H1 (cell line): Measurements from ENCODE around the gene CAMK1. TPM values are rescaled to one million over a fixed set of nuclear protein-coding genes. Genes with fewer than 3 reads are reported as not detected.

Experiments used
- CTCF ChIA-PET: fragments of 300-600 bp; sonication (Branson Sonifier 250); formaldehyde crosslinking; loops from one replicate; lab custom pipeline; 2021; ENCODE audit not compliant: partially characterized antibody; lab: Charles Lee
- POLR2A ChIA-PET: fragments of 300-600 bp; sonication (Branson Sonifier 250); formaldehyde crosslinking; loops from one replicate; lab custom pipeline; 2021; ENCODE audit warnings: inconsistent platforms; ENCODE audit not compliant: partially characterized antibody; lab: Charles Lee
- DNase-seq, 2 experiments: peaks; one replicate each; pipeline versions ENCODE4 v3.0.0 to v3.0.0-alpha.2; 2010 to 2022; ENCODE audit warnings: low spot score in 2 of 2, low read depth in 1 of 2, mixed read lengths in 1 of 2
- FAIRE-seq: peaks from 2 replicates; lab custom pipeline; 2011; peaks lifted over from hg19 to GRCh38; lab: Jason Lieb, UNC
- H2AFZ ChIP-seq: 2 replicates; pipeline ENCODE4 v1.8.1; 2012; ENCODE audit warnings: low read length, inconsistent platforms
- H2AK5ac ChIP-seq: 2 replicates; pipeline ENCODE4 v1.6.1; 2013; ENCODE audit warnings: low read depth, low read length
- H2BK120ac ChIP-seq: replicated peaks from 2 replicates; pipeline ENCODE3; 2013; ENCODE audit warnings: low read depth, low read length, inconsistent platforms
- H2BK12ac ChIP-seq: 2 replicates; pipeline ENCODE4 v1.6.1; 2013; ENCODE audit warnings: low read depth, low read length
- H2BK15ac ChIP-seq: 2 replicates; pipeline ENCODE4 v1.6.1; 2013; ENCODE audit warnings: low read length
- H2BK20ac ChIP-seq: 2 replicates; pipeline ENCODE4 v1.6.1; 2013; ENCODE audit warnings: low read length
- H2BK5ac ChIP-seq: 2 replicates; pipeline ENCODE4 v1.6.1; 2013; ENCODE audit warnings: low read depth, low read length
- H3K14ac ChIP-seq: 2 replicates; pipeline ENCODE4 v1.6.1; 2013; ENCODE audit warnings: inconsistent platforms; ENCODE audit not compliant: insufficient read length
- H3K18ac ChIP-seq: 2 replicates; pipeline ENCODE4 v1.6.1; 2013; ENCODE audit warnings: low read length; ENCODE audit errors: extremely low read depth
- H3K23ac ChIP-seq: 2 replicates; pipeline ENCODE4 v1.6.1; 2013; ENCODE audit warnings: inconsistent platforms; ENCODE audit not compliant: insufficient read length
- H3K23me2 ChIP-seq: 2 replicates; pipeline ENCODE4 v1.6.1; 2013; ENCODE audit warnings: low read depth, low read length
- H3K27ac ChIP-seq: 2 replicates; pipeline ENCODE4 v1.6.1; 2011; ENCODE audit warnings: low read depth, low read length, inconsistent platforms
- H3K27me3 ChIP-seq, 4 experiments: replicated peaks in 1 of 4; 1 replicate in 1 of 4; 2 replicates in 3 of 4; pipeline versions ENCODE4 v1.6.1 to v1.8.1; 2011 to 2013; ENCODE audit warnings: low read length in 3 of 4, mild to moderate bottlenecking in 3 of 4, inconsistent platforms in 2 of 4, mixed read lengths in 2 of 4, moderate library complexity in 1 of 4; ENCODE audit not compliant: control insufficient read depth in 3 of 4, insufficient read depth in 3 of 4; ENCODE audit errors: extremely low read depth in 1 of 4
- H3K36me3 ChIP-seq, 4 experiments: 2 replicates each; pipeline versions ENCODE4 v1.6.1 to v1.8.1; 2011 to 2013; ENCODE audit warnings: mild to moderate bottlenecking in 4 of 4, low read length in 3 of 4, moderate library complexity in 2 of 4, control low read depth in 1 of 4, inconsistent platforms in 1 of 4; ENCODE audit not compliant: insufficient read depth in 4 of 4, control insufficient read depth in 2 of 4
- H3K4ac ChIP-seq: replicated peaks from 2 replicates; pipeline ENCODE3; 2013; ENCODE audit warnings: low read length, low read depth, mixed read lengths, inconsistent platforms; ENCODE audit not compliant: insufficient read length
- H3K4me1 ChIP-seq, 4 experiments: replicated peaks in 1 of 4; 1 replicate in 1 of 4; 2 replicates in 3 of 4; pipeline versions ENCODE4 v1.6.1 to v1.8.1; 2011 to 2013; ENCODE audit warnings: low read length in 3 of 4, inconsistent platforms in 2 of 4, mixed read lengths in 1 of 4; ENCODE audit not compliant: insufficient read depth in 4 of 4, control insufficient read depth in 3 of 4
- H3K4me2 ChIP-seq, 2 experiments: 2 replicates each; pipeline versions ENCODE4 v1.6.1 to v1.8.1; 2011 to 2013; ENCODE audit warnings: low read depth in 2 of 2, low read length in 2 of 2, control low read depth in 1 of 2, inconsistent platforms in 1 of 2, mild to moderate bottlenecking in 1 of 2; ENCODE audit not compliant: insufficient read depth in 1 of 2
- H3K4me3 ChIP-seq, 4 experiments: fragments of 200-600, 300-600 bp in 1 of 4; sonication (generic), shearing (Covaris generic), sonication (Bioruptor Twin) in 1 of 4; 2 replicates each; pipeline versions ENCODE4 v1.5.1 to v1.8.1; 2011 to 2016; ENCODE audit warnings: low read length in 4 of 4, low read depth in 3 of 4, control low read depth in 2 of 4, inconsistent platforms in 2 of 4, mild to moderate bottlenecking in 2 of 4, mixed read lengths in 1 of 4, moderate library complexity in 1 of 4; ENCODE audit not compliant: insufficient read depth in 2 of 4; ENCODE audit errors: extremely low read depth in 1 of 4
- H3K56ac ChIP-seq: replicated peaks from 2 replicates; pipeline ENCODE3; 2013; ENCODE audit warnings: low read depth, mild to moderate bottlenecking, mixed read lengths, low read length, inconsistent platforms; ENCODE audit not compliant: insufficient read length
- H3K79me1 ChIP-seq: 2 replicates; pipeline ENCODE4 v1.6.1; 2013; ENCODE audit warnings: low read depth, low read length, control low read depth
- H3K79me2 ChIP-seq, 2 experiments: 2 replicates each; pipeline versions ENCODE4 v1.6.1 to v1.8.1; 2012 to 2013; ENCODE audit warnings: low read length in 2 of 2, mild to moderate bottlenecking in 2 of 2, inconsistent platforms in 1 of 2; ENCODE audit not compliant: insufficient read depth in 2 of 2, control insufficient read depth in 1 of 2
- H3K9ac ChIP-seq, 4 experiments: replicated peaks in 1 of 4; 1 replicate in 1 of 4; 2 replicates in 3 of 4; pipeline versions ENCODE4 v1.6.1 to v1.8.1; 2011 to 2013; ENCODE audit warnings: low read depth in 3 of 4, low read length in 3 of 4, control low read depth in 2 of 4, mild to moderate bottlenecking in 2 of 4, moderate library complexity in 2 of 4, inconsistent platforms in 1 of 4; ENCODE audit errors: extremely low read depth in 1 of 4
- H3K9me3 ChIP-seq, 2 experiments: 2 replicates each; pipeline versions ENCODE4 v1.6.1 to v1.8.1; 2012 to 2013; ENCODE audit warnings: mild to moderate bottlenecking in 2 of 2, moderate library complexity in 2 of 2, control low read depth in 1 of 2, inconsistent platforms in 1 of 2, low read depth in 1 of 2, low read length in 1 of 2, mixed read lengths in 1 of 2; ENCODE audit not compliant: insufficient read depth in 2 of 2
- H4K20me1 ChIP-seq, 2 experiments: replicated peaks in 1 of 2; 2 replicates each; pipeline versions ENCODE3 to v1.8.1; 2011 to 2013; ENCODE audit warnings: inconsistent platforms in 2 of 2, low read length in 2 of 2, mild to moderate bottlenecking in 1 of 2; ENCODE audit not compliant: insufficient read depth in 2 of 2, control insufficient read depth in 1 of 2
- H4K5ac ChIP-seq: 2 replicates; pipeline ENCODE4 v1.6.1; 2013; ENCODE audit warnings: low read length, low read depth, mixed read lengths, inconsistent platforms; ENCODE audit not compliant: insufficient read length
- H4K8ac ChIP-seq: 2 replicates; pipeline ENCODE4 v1.8.0; 2013; ENCODE audit warnings: mild to moderate bottlenecking, moderate library complexity, low read length, inconsistent platforms; ENCODE audit not compliant: insufficient read depth; ENCODE audit errors: extremely low read depth
- H4K91ac ChIP-seq: replicated peaks from 2 replicates; pipeline ENCODE3; 2013; ENCODE audit warnings: low read length, mixed read lengths, inconsistent platforms; ENCODE audit not compliant: insufficient read length
- CBX5 ChIP-seq: fragments of 300-800, 300-1000 bp; sonication (generic); IDR thresholded peaks from 2 replicates; pipeline ENCODE4 v1.7.1; 2016; ENCODE audit warnings: antibody characterized with exemption, low read length, low read depth
- JUND ChIP-seq: IDR thresholded peaks from 2 replicates; pipeline ENCODE4 v1.6.1; 2011; ENCODE audit warnings: mild to moderate bottlenecking, improper control_type of control experiment, low read length
- MAFK ChIP-seq: IDR thresholded peaks from 2 replicates; pipeline ENCODE4 v1.6.1; 2012; ENCODE audit warnings: low read depth, mild to moderate bottlenecking, improper control_type of control experiment, low read length
- RNF2 ChIP-seq: fragments of 200-900, 300-1000 bp; sonication (generic); IDR thresholded peaks from 2 replicates; pipeline ENCODE4 v1.7.1; 2016; ENCODE audit warnings: borderline replicate concordance, low read depth, mild to moderate bottlenecking, antibody characterized with exemption, low read length; ENCODE audit not compliant: poor library complexity, severe bottlenecking; ENCODE audit errors: missing control alignments
- RXRA ChIP-seq: IDR thresholded peaks from 2 replicates; pipeline ENCODE4 v1.6.1; 2011; ENCODE audit warnings: low read depth, mild to moderate bottlenecking, low read length, moderate library complexity; ENCODE audit not compliant: insufficient read depth
- SRF ChIP-seq: IDR thresholded peaks from 2 replicates; pipeline ENCODE4 v1.6.1; 2011; ENCODE audit warnings: mild to moderate bottlenecking, low read depth, low read length, moderate library complexity
- TAF7 ChIP-seq: optimal IDR thresholded peaks from 2 replicates; pipeline ENCODE3; 2011; ENCODE audit warnings: low read depth, mild to moderate bottlenecking, inconsistent platforms, low read length, moderate library complexity, borderline replicate concordance
- TBP ChIP-seq: IDR thresholded peaks from 2 replicates; pipeline ENCODE4 v1.6.1; 2011; ENCODE audit warnings: low read depth, low read length, improper control_type of control experiment
- WGBS, 2 experiments: shearing (Covaris generic) in 1 of 2; methylation state at CpG; one replicate each; pipeline versions ENCODE4 v1.1.6 to v1.1.7; 2013 to 2015; ENCODE audit warnings: low lambda C conversion rate in 2 of 2, mixed read lengths in 2 of 2, inconsistent platforms in 1 of 2, low coverage in 1 of 2, missing lambda C conversion rate in 1 of 2; ENCODE audit not compliant: insufficient replicate concordance in 2 of 2, insufficient coverage in 1 of 2, insufficient read length in 1 of 2; ENCODE audit errors: extremely low coverage in 1 of 2, missing lambda C conversion rate in 1 of 2; 5-methylcytosine and 5-hydroxymethylcytosine counted together
- polyA plus RNA-seq, 7 experiments: library from polyadenylated mRNA; depleted of rRNA in 3 of 7; stranded (reverse) in 5 of 7; unstranded in 2 of 7; fragments of >200 nt in 5 of 7; fragments of 200-250 nt in 2 of 7; gene quantifications; 1 replicate in 5 of 7; 2 replicates in 1 of 7; 4 replicates in 1 of 7; pipeline versions ENCODE4 v1.2.1 to v1.2.3, GENCODE V29; 2011 to 2013; ENCODE audit warnings: missing spikeins in 2 of 7, mixed read lengths in 2 of 7
- total RNA-seq: library from RNA; stranded (reverse); fragmentation: NEBNext Ultra II Directional; extraction: Animal tissue kit (Norgen Biotek cat#: 25700); gene quantifications from 2 replicates; pipeline ENCODE4 v1.2.1, GENCODE V29; 2021
- TF ChIP-seq, protein P1 (sequence below): IDR thresholded peaks from 2 replicates; pipeline ENCODE4 v1.6.1; 2012; ENCODE audit warnings: low read length, inconsistent platforms

The CAMK1 gene
- total and polyA plus RNA-seq, 2 of the 8 experiments (the other 6 are each of a cell fraction or from before 2014, with no cell fraction given), result 4.9 to 5.1 TPM

DNA sequence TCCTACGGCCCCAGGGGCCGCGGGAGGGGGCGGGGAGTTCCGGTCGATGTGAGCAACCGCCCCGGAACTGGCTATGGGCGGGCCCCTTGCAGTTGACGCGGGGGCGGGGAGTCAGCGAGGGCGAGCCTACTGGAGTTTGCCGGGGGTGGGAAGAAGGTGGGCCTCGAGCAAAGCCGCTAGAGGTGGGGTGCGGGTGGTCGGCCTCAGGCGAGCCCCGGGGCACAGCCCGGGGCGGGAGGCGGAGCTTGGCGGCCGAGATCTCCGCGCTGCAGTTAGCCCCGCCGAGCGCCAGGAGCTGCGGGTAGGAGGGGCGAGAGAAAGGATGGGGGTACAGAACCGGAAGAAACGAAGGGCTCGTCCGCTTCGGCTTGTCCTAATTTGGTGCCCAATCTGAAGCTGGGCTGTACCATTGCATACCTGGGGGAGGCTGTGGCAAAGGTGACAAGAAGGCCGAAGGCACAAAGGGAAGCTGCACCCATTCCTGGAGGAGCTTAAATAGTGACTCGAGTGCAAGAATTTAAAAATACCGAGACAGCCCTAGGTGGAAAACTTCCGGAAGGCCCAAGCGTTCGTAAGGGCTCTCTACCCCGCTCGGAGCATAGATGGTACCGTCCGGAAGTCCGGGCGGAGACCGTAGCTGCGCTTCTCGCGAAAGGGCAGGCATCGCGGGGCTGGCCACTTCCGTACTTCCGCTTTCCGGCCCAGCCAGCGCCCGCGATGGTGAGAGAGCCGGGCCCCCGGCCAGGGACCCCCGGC, 22.8 kb upstream of the CAMK1 start, which contains the start of the genes ARPC4 and TADA3:
ARPC4 (plus strand) TSS at position 678 of the 756 bp plus-strand sequence; CDS start at position 718, 40 bp downstream.
TADA3 (minus strand) TSS at position 69 of the 756 bp plus-strand sequence. CDS start 1,007 bp downstream, outside the sequence.
- CTCF ChIA-PET, result interaction anchor here (0.6 to 1.2 kb wide), 6 partner anchors 9 to 282 kb away, joined by 3 to 6 read pairs (median 4); partner anchors contain the start of gene OGG1
- Histone ChIP-seq H3K27ac (peak within 1 kb of the TSS; percentile 98), H2BK20ac (0 out of 2 replicates have a peak within 1 kb of the TSS, but pooled peaks have one; percentile 97), H3K23ac (peak within 1 kb of the TSS; percentile 57), H3K4me2 (peak within 1 kb of the TSS; percentile 83 to 96), H3K4ac (peak within 1 kb of the TSS; percentile 95), H3K79me2 (peaks cover 0 to 40% of the 10 kb centered on the region in 2 experiments; a peak in 2 of 4 replicates), H4K20me1 (no peaks in the 10 kb centered on the region), H3K36me3 (peaks cover 2 to 29% (median 17%) of the 10 kb centered on the region in 4 experiments; a peak in 7 of 8 replicates), H3K27me3 (no peaks in the 10 kb centered on the region), H4K8ac (peak within 1 kb of the TSS; percentile 97), H2BK120ac (peak within 1 kb of the TSS; percentile 93), H2BK12ac (peak within 1 kb of the TSS; percentile 92), H3K14ac (no peak within 1 kb of the TSS), H3K9me3 (no peaks in the 10 kb centered on the region), H4K5ac (peak within 1 kb of the TSS; percentile 98), H3K79me1 (peaks cover 9% of the 10 kb centered on the region), H4K91ac (peak within 1 kb of the TSS; percentile 95), H3K4me3 (peak within 1 kb of the TSS; percentile 89 to 98 (median 95)), H2BK5ac (peak within 1 kb of the TSS; percentile 99), H2AK5ac (peak within 1 kb of the TSS; percentile 94; the same call in 1 of the 2 replicates), H3K18ac (peak within 1 kb of the TSS; percentile 99), H2AFZ (0 out of 2 replicates have a peak within 1 kb of the TSS, but pooled peaks have one; percentile 18), H3K4me1 (peaks cover 0 to 8% (median 0%) of the 10 kb centered on the region in 4 experiments; a peak in 2 of 7 replicates), H3K23me2 (peaks cover 8% of the 10 kb centered on the region), H3K56ac (peak within 1 kb of the TSS; percentile 97), H3K9ac (peak within 1 kb of the TSS; percentile 94 to 99 (median 96)), H2BK15ac (peak within 1 kb of the TSS; percentile 34; the same call in 1 of the 2 replicates)
- no peak for FAIRE-seq
- POLR2A ChIA-PET, result interaction anchor here (0.6 to 5.5 kb wide), 23 partner anchors 9 to 430 kb away, joined by 3 to 71 read pairs (median 4); partner anchors contain the start of genes BRPF1, CAMK1, CRELD1 and EMC3
- 0% methylated on average over 56 of the region's 65 CpGs; no CpG with 5 or more reads in 1 of the 2 experiments for WGBS, 2 experiments
- DNase-seq, result peak; percentile 80 to 89
- TF ChIP-seq MAFK (no peak), RNF2 (no peak), CBX5 (no peak), TBP (peak; percentile 74), TAF7 (peak; percentile 77), RXRA (no peak), SRF (peak; percentile 88), JUND (peak; percentile 97)
- TF ChIP-seq, protein P1, sequence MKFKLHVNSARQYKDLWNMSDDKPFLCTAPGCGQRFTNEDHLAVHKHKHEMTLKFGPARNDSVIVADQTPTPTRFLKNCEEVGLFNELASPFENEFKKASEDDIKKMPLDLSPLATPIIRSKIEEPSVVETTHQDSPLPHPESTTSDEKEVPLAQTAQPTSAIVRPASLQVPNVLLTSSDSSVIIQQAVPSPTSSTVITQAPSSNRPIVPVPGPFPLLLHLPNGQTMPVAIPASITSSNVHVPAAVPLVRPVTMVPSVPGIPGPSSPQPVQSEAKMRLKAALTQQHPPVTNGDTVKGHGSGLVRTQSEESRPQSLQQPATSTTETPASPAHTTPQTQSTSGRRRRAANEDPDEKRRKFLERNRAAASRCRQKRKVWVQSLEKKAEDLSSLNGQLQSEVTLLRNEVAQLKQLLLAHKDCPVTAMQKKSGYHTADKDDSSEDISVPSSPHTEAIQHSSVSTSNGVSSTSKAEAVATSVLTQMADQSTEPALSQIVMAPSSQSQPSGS, result no peak
